ENCODE results near the gene ESR1.

GRCh38 chr6:152049502-152049901, 242.0 kb downstream of the ESR1 start:
- no peak for TF ChIP-seq EZH2 (IDR thresholded peaks at IDR 0.05; ENCODE audit: insufficient read depth, poor library complexity, severe bottlenecking)
- TF ChIP-seq EZH2phosphoT487 (IDR thresholded peaks at IDR 0.05; ENCODE audit: insufficient read depth, low read depth): no peak
